ENCODE data around the gene MRM1. TPM values are rescaled to one million over a fixed set of nuclear protein-coding genes. Genes with fewer than 3 reads are reported as not detected.

MRM1 gene
- total and polyA plus RNA-seq, 9 of the 15 experiments (the other 6 are each of a cell fraction or from before 2014, with no cell fraction given) = 0.61 to 28.4 (median 21.5) TPM

DNA sequence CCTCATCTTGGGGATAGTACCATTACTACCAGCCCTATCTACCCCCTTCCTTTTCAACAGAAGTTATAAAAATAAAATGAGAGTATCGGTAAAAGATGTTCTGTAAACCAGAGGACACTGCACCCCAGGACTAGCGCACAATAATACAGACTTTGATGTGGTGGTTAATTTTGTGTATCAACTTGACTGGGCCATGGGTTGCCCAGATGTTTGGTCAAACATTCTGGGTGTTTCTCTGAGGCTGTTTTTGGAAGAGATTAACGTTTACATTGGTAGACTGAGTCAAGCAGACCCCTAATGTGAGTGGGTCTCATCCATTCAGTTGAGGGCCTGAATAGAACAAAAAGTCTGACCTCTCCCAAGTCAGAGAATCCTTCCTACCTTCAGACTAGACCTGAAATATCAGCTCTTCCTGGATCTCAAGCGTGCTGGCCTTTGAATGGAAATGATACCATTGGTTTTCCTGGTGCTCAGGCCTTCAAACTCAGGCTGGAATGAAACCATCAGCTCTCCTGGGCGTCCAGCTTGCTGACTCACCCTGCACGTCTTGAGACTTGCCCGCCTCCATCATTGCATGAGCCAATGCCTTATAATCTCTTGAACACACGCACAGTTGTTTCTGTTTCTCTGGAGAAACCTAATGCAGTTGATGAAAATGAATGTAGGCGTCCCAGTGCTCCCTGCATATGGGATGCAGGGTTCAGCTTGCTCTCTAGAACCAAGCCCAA, 10.1 kb downstream of the MRM1 start (continued):
- TF ChIP-seq TARDBP (IDR thresholded peaks at IDR 0.05) (no peak), ARID1B (IDR thresholded peaks at IDR 0.05) (peak; percentile 51), JUNB (CRISPR knock-in tag; conservative IDR thresholded peaks at IDR 0.05) (no peak), ZNF408 (CRISPR knock-in tag; IDR thresholded peaks at IDR 0.05; ENCODE audit: low read depth) (no peak), BRD4 (IDR thresholded peaks at IDR 0.05) (no peak), BACH1 (tag; IDR thresholded peaks at IDR 0.05) (0 out of 2 replicates have a peak, but pooled peaks have one; percentile 44), ZNF444 (CRISPR knock-in tag; IDR thresholded peaks at IDR 0.05) (no peak), TSC22D4 (tag; IDR thresholded peaks at IDR 0.05) (no peak), PTRF (tag; IDR thresholded peaks at IDR 0.05) (no peak), HIVEP1 (CRISPR knock-in tag; IDR thresholded peaks at IDR 0.05) (no peak), NKRF (IDR thresholded peaks at IDR 0.05; ENCODE audit: borderline replicate concordance) (no peak), SETDB1 (IDR thresholded peaks at IDR 0.05; ENCODE audit: low read length) (no peak), SP1 (CRISPR knock-in tag; IDR thresholded peaks at IDR 0.05) (no peak), SRSF3 (IDR thresholded peaks at IDR 0.05; ENCODE audit: insufficient read depth, low read length) (no peak)
- TF ChIP-seq, protein P1, sequence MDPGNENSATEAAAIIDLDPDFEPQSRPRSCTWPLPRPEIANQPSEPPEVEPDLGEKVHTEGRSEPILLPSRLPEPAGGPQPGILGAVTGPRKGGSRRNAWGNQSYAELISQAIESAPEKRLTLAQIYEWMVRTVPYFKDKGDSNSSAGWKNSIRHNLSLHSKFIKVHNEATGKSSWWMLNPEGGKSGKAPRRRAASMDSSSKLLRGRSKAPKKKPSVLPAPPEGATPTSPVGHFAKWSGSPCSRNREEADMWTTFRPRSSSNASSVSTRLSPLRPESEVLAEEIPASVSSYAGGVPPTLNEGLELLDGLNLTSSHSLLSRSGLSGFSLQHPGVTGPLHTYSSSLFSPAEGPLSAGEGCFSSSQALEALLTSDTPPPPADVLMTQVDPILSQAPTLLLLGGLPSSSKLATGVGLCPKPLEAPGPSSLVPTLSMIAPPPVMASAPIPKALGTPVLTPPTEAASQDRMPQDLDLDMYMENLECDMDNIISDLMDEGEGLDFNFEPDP (CRISPR knock-in tag; IDR thresholded peaks at IDR 0.05) = no peak
- TF ChIP-seq, protein P2, sequence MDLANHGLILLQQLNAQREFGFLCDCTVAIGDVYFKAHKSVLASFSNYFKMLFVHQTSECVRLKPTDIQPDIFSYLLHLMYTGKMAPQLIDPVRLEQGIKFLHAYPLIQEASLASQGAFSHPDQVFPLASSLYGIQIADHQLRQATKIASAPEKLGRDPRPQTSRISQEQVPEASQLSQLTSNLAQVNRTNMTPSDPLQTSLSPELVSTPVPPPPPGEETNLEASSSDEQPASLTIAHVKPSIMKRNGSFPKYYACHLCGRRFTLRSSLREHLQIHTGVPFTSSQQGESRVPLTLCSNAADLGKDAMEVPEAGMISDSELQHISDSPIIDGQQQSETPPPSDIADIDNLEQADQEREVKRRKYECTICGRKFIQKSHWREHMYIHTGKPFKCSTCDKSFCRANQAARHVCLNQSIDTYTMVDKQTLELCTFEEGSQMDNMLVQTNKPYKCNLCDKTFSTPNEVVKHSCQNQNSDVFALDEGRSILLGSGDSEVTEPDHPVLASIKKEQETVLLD (IDR thresholded peaks at IDR 0.05) = no peak
- TF ChIP-seq, protein P3, sequence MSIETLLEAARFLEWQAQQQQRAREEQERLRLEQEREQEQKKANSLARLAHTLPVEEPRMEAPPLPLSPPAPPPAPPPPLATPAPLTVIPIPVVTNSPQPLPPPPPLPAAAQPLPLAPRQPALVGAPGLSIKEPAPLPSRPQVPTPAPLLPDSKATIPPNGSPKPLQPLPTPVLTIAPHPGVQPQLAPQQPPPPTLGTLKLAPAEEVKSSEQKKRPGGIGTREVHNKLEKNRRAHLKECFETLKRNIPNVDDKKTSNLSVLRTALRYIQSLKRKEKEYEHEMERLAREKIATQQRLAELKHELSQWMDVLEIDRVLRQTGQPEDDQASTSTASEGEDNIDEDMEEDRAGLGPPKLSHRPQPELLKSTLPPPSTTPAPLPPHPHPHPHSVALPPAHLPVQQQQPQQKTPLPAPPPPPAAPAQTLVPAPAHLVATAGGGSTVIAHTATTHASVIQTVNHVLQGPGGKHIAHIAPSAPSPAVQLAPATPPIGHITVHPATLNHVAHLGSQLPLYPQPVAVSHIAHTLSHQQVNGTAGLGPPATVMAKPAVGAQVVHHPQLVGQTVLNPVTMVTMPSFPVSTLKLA (conservative IDR thresholded peaks at IDR 0.05) = 0 out of 4 replicates have a peak, but pooled peaks of 1 of the 2 experiments have one; percentile 20
- TF ChIP-seq, protein P4, sequence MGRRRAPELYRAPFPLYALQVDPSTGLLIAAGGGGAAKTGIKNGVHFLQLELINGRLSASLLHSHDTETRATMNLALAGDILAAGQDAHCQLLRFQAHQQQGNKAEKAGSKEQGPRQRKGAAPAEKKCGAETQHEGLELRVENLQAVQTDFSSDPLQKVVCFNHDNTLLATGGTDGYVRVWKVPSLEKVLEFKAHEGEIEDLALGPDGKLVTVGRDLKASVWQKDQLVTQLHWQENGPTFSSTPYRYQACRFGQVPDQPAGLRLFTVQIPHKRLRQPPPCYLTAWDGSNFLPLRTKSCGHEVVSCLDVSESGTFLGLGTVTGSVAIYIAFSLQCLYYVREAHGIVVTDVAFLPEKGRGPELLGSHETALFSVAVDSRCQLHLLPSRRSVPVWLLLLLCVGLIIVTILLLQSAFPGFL (CRISPR knock-in tag; IDR thresholded peaks at IDR 0.05) = no peak
- TF ChIP-seq, protein P5, sequence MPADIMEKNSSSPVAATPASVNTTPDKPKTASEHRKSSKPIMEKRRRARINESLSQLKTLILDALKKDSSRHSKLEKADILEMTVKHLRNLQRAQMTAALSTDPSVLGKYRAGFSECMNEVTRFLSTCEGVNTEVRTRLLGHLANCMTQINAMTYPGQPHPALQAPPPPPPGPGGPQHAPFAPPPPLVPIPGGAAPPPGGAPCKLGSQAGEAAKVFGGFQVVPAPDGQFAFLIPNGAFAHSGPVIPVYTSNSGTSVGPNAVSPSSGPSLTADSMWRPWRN (IDR thresholded peaks at IDR 0.05; ENCODE audit: low read depth) = no peak
